Measurements from ENCODE around the gene CPEB2. TPM values are rescaled to one million over a fixed set of nuclear protein-coding genes. Genes with fewer than 3 reads are reported as not detected.

Gene CPEB2
- total RNA-seq, 1 experiment from 2014 or later = 3.3 TPM

DNA sequence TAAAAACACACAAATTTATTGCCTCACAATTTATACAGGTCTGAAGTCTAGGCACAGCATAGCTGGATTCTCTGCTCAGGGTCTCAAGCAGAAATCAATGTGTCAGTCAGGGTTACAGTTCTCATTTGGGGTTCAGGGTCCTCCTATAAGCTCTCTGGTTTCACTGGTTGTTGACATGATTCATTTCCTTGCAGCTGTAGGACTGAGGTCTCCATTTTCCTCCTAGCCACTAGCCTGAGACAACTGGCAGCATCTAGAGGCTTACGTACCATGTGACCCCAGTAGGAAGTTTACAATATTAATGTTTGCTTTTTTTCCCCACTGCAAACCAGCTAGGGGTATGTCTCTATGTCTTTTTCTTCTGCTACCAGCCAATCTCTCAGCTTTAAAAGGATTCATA, 102.5 kb downstream of the CPEB2 start:
- CTCF ChIA-PET = no interaction called here

DNA sequence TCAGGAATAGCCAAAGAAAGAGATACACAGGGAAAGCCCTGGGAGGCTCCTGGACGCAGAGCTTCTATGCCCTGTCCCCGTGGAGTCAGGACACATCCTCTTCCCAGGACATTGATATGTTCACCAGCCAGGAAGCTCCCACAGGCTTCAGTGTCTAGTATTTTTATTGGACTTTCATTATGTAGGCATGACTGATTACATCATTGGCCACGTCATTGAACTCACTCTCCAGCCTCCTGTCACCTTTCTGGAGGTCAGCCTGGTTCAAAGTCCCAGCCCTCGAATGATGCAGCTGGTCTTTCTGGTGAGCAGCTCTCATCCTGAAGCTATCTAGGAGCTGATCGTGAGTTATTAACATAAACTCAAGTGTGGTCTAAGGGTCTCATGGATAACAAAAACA, 104.1 kb downstream of the CPEB2 start:
- Mint-ChIP-seq H3K27me3 (ENCODE audit: low read depth) (no peaks in the 10 kb centered on the region), H3K9me3 (peaks cover 14% of the 10 kb centered on the region), H3K36me3 (no peaks in the 10 kb centered on the region), H3K4me3 (no peak overlapping the region), H3K27ac (no peak overlapping the region), H3K4me1 (no peaks in the 10 kb centered on the region)
- TF ChIP-seq FOXP1 (CRISPR knock-in tag; IDR thresholded peaks at IDR 0.05; ENCODE audit: borderline replicate concordance) (no peak), HMGA2 (CRISPR knock-in tag; IDR thresholded peaks at IDR 0.05) (no peak), ZNF671 (CRISPR knock-in tag; IDR thresholded peaks at IDR 0.05) (no peak), TEAD4 (CRISPR knock-in tag; IDR thresholded peaks at IDR 0.05) (no peak), CREM (CRISPR knock-in tag; IDR thresholded peaks at IDR 0.05) (no peak), ZNF423 (CRISPR knock-in tag; IDR thresholded peaks at IDR 0.05) (no peak)
- TF ChIP-seq, protein P1, sequence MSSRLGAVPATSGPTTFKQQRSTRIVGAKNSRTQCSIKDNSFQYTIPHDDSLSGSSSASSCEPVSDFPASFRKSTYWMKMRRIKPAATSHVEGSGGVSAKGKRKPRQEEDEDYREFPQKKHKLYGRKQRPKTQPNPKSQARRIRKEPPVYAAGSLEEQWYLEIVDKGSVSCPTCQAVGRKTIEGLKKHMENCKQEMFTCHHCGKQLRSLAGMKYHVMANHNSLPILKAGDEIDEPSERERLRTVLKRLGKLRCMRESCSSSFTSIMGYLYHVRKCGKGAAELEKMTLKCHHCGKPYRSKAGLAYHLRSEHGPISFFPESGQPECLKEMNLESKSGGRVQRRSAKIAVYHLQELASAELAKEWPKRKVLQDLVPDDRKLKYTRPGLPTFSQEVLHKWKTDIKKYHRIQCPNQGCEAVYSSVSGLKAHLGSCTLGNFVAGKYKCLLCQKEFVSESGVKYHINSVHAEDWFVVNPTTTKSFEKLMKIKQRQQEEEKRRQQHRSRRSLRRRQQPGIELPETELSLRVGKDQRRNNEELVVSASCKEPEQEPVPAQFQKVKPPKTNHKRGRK (CRISPR knock-in tag; IDR thresholded peaks at IDR 0.05; ENCODE audit: borderline replicate concordance) = no peak
- TF ChIP-seq, protein P2, sequence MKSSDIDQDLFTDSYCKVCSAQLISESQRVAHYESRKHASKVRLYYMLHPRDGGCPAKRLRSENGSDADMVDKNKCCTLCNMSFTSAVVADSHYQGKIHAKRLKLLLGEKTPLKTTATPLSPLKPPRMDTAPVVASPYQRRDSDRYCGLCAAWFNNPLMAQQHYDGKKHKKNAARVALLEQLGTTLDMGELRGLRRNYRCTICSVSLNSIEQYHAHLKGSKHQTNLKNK (CRISPR knock-in tag; IDR thresholded peaks at IDR 0.05) = no peak
- TF ChIP-seq, protein P3, sequence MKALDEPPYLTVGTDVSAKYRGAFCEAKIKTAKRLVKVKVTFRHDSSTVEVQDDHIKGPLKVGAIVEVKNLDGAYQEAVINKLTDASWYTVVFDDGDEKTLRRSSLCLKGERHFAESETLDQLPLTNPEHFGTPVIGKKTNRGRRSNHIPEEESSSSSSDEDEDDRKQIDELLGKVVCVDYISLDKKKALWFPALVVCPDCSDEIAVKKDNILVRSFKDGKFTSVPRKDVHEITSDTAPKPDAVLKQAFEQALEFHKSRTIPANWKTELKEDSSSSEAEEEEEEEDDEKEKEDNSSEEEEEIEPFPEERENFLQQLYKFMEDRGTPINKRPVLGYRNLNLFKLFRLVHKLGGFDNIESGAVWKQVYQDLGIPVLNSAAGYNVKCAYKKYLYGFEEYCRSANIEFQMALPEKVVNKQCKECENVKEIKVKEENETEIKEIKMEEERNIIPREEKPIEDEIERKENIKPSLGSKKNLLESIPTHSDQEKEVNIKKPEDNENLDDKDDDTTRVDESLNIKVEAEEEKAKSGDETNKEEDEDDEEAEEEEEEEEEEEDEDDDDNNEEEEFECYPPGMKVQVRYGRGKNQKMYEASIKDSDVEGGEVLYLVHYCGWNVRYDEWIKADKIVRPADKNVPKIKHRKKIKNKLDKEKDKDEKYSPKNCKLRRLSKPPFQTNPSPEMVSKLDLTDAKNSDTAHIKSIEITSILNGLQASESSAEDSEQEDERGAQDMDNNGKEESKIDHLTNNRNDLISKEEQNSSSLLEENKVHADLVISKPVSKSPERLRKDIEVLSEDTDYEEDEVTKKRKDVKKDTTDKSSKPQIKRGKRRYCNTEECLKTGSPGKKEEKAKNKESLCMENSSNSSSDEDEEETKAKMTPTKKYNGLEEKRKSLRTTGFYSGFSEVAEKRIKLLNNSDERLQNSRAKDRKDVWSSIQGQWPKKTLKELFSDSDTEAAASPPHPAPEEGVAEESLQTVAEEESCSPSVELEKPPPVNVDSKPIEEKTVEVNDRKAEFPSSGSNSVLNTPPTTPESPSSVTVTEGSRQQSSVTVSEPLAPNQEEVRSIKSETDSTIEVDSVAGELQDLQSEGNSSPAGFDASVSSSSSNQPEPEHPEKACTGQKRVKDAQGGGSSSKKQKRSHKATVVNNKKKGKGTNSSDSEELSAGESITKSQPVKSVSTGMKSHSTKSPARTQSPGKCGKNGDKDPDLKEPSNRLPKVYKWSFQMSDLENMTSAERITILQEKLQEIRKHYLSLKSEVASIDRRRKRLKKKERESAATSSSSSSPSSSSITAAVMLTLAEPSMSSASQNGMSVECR (CRISPR knock-in tag; IDR thresholded peaks at IDR 0.05; ENCODE audit: borderline replicate concordance) = no peak
- TF ChIP-seq, protein P4, sequence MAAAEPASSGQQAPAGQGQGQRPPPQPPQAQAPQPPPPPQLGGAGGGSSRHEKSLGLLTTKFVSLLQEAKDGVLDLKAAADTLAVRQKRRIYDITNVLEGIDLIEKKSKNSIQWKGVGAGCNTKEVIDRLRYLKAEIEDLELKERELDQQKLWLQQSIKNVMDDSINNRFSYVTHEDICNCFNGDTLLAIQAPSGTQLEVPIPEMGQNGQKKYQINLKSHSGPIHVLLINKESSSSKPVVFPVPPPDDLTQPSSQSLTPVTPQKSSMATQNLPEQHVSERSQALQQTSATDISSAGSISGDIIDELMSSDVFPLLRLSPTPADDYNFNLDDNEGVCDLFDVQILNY (CRISPR knock-in tag; IDR thresholded peaks at IDR 0.05) = no peak
- TF ChIP-seq, protein P5, sequence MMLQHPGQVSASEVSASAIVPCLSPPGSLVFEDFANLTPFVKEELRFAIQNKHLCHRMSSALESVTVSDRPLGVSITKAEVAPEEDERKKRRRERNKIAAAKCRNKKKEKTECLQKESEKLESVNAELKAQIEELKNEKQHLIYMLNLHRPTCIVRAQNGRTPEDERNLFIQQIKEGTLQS (CRISPR knock-in tag; conservative IDR thresholded peaks at IDR 0.05) = no peak
- TF ChIP-seq, protein P6, sequence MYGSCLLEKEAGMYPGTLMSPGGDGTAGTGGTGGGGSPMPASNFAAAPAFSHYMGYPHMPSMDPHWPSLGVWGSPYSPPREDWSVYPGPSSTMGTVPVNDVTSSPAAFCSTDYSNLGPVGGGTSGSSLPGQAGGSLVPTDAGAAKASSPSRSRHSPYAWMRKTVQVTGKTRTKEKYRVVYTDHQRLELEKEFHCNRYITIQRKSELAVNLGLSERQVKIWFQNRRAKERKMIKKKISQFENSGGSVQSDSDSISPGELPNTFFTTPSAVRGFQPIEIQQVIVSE (CRISPR knock-in tag; IDR thresholded peaks at IDR 0.05; ENCODE audit: borderline replicate concordance) = no peak
- DNase-seq (ENCODE audit: low spot score) (no peak), ATAC-seq (no peak)
- CTCF ChIA-PET = no interaction called here
- POLR2A ChIA-PET = interaction anchor here (0.6 kb wide), 1 partner anchor 687 kb away, joined by 4 read pairs; no protein-coding TSS in a partner anchor

More for the DNA sequence above, 102.5 kb downstream of the CPEB2 start:
- no peaks in the 10 kb centered on the region for H3K27me3 Mint-ChIP-seq (ENCODE audit: low read depth)
- POLR2A ChIA-PET = no interaction called here
- no peak for ATAC-seq
- H3K9me3 Mint-ChIP-seq = peaks cover 25% of the 10 kb centered on the region
- TF ChIP-seq MYBL2 (CRISPR knock-in tag; IDR thresholded peaks at IDR 0.05) = no peak
- TF ChIP-seq, protein P7, sequence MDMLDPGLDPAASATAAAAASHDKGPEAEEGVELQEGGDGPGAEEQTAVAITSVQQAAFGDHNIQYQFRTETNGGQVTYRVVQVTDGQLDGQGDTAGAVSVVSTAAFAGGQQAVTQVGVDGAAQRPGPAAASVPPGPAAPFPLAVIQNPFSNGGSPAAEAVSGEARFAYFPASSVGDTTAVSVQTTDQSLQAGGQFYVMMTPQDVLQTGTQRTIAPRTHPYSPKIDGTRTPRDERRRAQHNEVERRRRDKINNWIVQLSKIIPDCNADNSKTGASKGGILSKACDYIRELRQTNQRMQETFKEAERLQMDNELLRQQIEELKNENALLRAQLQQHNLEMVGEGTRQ (CRISPR knock-in tag; IDR thresholded peaks at IDR 0.05) = no peak
- no peak for TF ChIP-seq SMAD3 (CRISPR knock-in tag; IDR thresholded peaks at IDR 0.05; ENCODE audit: borderline replicate concordance)
- no peak for TF ChIP-seq JAZF1 (CRISPR knock-in tag; IDR thresholded peaks at IDR 0.05)
- TF ChIP-seq, protein P8, sequence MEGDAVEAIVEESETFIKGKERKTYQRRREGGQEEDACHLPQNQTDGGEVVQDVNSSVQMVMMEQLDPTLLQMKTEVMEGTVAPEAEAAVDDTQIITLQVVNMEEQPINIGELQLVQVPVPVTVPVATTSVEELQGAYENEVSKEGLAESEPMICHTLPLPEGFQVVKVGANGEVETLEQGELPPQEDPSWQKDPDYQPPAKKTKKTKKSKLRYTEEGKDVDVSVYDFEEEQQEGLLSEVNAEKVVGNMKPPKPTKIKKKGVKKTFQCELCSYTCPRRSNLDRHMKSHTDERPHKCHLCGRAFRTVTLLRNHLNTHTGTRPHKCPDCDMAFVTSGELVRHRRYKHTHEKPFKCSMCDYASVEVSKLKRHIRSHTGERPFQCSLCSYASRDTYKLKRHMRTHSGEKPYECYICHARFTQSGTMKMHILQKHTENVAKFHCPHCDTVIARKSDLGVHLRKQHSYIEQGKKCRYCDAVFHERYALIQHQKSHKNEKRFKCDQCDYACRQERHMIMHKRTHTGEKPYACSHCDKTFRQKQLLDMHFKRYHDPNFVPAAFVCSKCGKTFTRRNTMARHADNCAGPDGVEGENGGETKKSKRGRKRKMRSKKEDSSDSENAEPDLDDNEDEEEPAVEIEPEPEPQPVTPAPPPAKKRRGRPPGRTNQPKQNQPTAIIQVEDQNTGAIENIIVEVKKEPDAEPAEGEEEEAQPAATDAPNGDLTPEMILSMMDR (IDR thresholded peaks at IDR 0.05) = no peak
- TF ChIP-seq, protein P9, sequence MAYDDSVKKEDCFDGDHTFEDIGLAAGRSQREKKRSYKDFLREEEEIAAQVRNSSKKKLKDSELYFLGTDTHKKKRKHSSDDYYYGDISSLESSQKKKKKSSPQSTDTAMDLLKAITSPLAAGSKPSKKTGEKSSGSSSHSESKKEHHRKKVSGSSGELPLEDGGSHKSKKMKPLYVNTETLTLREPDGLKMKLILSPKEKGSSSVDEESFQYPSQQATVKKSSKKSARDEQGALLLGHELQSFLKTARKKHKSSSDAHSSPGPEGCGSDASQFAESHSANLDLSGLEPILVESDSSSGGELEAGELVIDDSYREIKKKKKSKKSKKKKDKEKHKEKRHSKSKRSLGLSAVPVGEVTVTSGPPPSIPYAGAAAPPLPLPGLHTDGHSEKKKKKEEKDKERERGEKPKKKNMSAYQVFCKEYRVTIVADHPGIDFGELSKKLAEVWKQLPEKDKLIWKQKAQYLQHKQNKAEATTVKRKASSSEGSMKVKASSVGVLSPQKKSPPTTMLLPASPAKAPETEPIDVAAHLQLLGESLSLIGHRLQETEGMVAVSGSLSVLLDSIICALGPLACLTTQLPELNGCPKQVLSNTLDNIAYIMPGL (CRISPR knock-in tag; IDR thresholded peaks at IDR 0.05) = no peak
- no peaks in the 10 kb centered on the region for H3K36me3 Mint-ChIP-seq
- H3K27ac Mint-ChIP-seq = no peak overlapping the region
- no peak overlapping the region for H3K4me3 Mint-ChIP-seq
- DNase-seq (ENCODE audit: low spot score) = no peak
- H3K4me1 Mint-ChIP-seq = no peaks in the 10 kb centered on the region
